ENCODE results near the gene ACTR3C. TPM values are rescaled to one million over a fixed set of nuclear protein-coding genes. Genes with fewer than 3 reads are reported as not detected.

Gene ACTR3C
- total and polyA plus RNA-seq, 10 of the 15 experiments (the other 5 are each of a cell fraction or from before 2014, with no cell fraction given): 2.0 to 10.2 (median 6.3) TPM

GRCh38 chr7:150329331-150330120 lies 6.2 kb upstream of the ACTR3C start (continued):
- TF ChIP-seq E2F8 (IDR thresholded peaks at IDR 0.05; ENCODE audit: low read depth, partially characterized antibody) (no peak), CBX3 (IDR thresholded peaks at IDR 0.05; ENCODE audit: borderline replicate concordance, low read depth) (no peak), ZNF207 (IDR thresholded peaks at IDR 0.05; ENCODE audit: borderline replicate concordance) (no peak), MTA2 (IDR thresholded peaks at IDR 0.05; ENCODE audit: low read depth) (no peak), PAX5 (IDR thresholded peaks at IDR 0.05; ENCODE audit: borderline replicate concordance, low read depth, low read length) (no peak), SMAD1 (IDR thresholded peaks at IDR 0.05; ENCODE audit: low read depth, partially characterized antibody) (no peak), TARDBP (IDR thresholded peaks at IDR 0.05; ENCODE audit: borderline replicate concordance) (no peak), PAX8 (IDR thresholded peaks at IDR 0.05) (no peak), BCL3 (IDR thresholded peaks at IDR 0.05; ENCODE audit: borderline replicate concordance, insufficient read depth, low read depth, low read length, poor library complexity, severe bottlenecking) (no peak)
